Smooth muscle cell of the brain vasculature (primary cell): ENCODE results near the gene IER3IP1.
"Not testable (repeated sequence)": the region's sequence is repeated elsewhere in the genome, so short reads cannot be mapped to it uniquely, and the experiment has no call there.

Source experiments
- DNase-seq: peaks from one replicate; pipeline ENCODE4 v3.0.0-alpha.2; 2012; ENCODE audit warnings: low read depth, low spot score

Gene IER3IP1

GRCh38 chr18:47175898-47176575, at the start of gene IER3IP1:
Gene IER3IP1 (minus strand): TSS chr18:47176364. CDS start chr18:47176277, 87 bp downstream.
- peak; percentile 67 for DNase-seq

- peak; percentile 12 for DNase-seq
These were observed 39.5 kb upstream of the IER3IP1 start for GRCh38 chr18:47215554-47216138.

- DNase-seq, result no peak
These were observed 33.0 kb upstream of the IER3IP1 start for GRCh38 chr18:47209171-47209570.

GRCh38 chr18:47206945-47207637, 30.9 kb upstream of the IER3IP1 start:
- DNase-seq, result no peak

GRCh38 chr18:47204908-47205522, 28.9 kb upstream of the IER3IP1 start:
- peak; percentile 2 for DNase-seq

- DNase-seq, result no peak
These were observed 27.7 kb upstream of the IER3IP1 start for GRCh38 chr18:47203626-47204464.

- not testable (repeated sequence) for DNase-seq
These were observed 19.8 kb upstream of the IER3IP1 start for GRCh38 chr18:47195961-47196360.

GRCh38 chr18:47191961-47192360, 15.8 kb upstream of the IER3IP1 start:
- no peak for DNase-seq

GRCh38 chr18:47187721-47188120, 11.6 kb upstream of the IER3IP1 start:
- DNase-seq, result no peak

- no peak for DNase-seq
These were observed 8.4 kb upstream of the IER3IP1 start for GRCh38 chr18:47184419-47185050.

- not testable (repeated sequence) for DNase-seq
These were observed 6.0 kb upstream of the IER3IP1 start for GRCh38 chr18:47182156-47182555.

GRCh38 chr18:47180765-47181164, 4.6 kb upstream of the IER3IP1 start:
- no peak for DNase-seq

- DNase-seq, result no peak
These were observed 3.4 kb upstream of the IER3IP1 start for GRCh38 chr18:47179520-47179919.

- DNase-seq, result no peak
These were observed 774 bp downstream of the IER3IP1 start for GRCh38 chr18:47175283-47175897.

- no peak for DNase-seq
These were observed 1.5 kb downstream of the IER3IP1 start for GRCh38 chr18:47174545-47175116.

GRCh38 chr18:47172476-47172875, 3.7 kb downstream of the IER3IP1 start:
- DNase-seq, result no peak

GRCh38 chr18:47168913-47169312, 7.3 kb downstream of the IER3IP1 start:
- DNase-seq, result no peak

GRCh38 chr18:47168509-47168908, 7.7 kb downstream of the IER3IP1 start:
- DNase-seq, result no peak

GRCh38 chr18:47166294-47166693, 9.9 kb downstream of the IER3IP1 start:
- DNase-seq, result no peak

- no peak for DNase-seq
These were observed 12.9 kb downstream of the IER3IP1 start for GRCh38 chr18:47163241-47163640.
